Hepatic stellate cell (primary cell): ENCODE measurements around the gene CMIP.
A peak's percentile ranks its signal among the peaks of the same experiment; 100 is the strongest.

Experiments
- DNase-seq: peaks from one replicate; pipeline ENCODE4 v3.0.0; 2011; ENCODE audit warnings: low spot score

Gene CMIP

DNA sequence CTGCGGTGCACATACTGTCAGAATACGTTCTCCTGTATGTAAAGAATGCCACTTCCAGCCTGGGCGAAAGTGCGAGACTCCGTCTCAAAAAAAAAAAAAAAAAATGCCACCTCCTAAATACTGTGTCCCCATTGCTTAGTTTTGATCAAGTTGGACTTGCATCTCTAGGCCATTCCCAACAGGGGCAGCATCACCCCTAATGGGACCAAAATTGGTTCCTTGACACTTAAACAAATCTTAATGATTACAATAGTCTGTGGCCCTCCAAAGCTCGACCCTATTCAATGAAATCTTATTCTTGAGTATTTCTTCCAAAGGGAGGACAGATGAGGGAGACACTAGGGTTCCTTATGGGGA lies 179.8 kb downstream of the CMIP start:
- no peak for DNase-seq

DNA sequence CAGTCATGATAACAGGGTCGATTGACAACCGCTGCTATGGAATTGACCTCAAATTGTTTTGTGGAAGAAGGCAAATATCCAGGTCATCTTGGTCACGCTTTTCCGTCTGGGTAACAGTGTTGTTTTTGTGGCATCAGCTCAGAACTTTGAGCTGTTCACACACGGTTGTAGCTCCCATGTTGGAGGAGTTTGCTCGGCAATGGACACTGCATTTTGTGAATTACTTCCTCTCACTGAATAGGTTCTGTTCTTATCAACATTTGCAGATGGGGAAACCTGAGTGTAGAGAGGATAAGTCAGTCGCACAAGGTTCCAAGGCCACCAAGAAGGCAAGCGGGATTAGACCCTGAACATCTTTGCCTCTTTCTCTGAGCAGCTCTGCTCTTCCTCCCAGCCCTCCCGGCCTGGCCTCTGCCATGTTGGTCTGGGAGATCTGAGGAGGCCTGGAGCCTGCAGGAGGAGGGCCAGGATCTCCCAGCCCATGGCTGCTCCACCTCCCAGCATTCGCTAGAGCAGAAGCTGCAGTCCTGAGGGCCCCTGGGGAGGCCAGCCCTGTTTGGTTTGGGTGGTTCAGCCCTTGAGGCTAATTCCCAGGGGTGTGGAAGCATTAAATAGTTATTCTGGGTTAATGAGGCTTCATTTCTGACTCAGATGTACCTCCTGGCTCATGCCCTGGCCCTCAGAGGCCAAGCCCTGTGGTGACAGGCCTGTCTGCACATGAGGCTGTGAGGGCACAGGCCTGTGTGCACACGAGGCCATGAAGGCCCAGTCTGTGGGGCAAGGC lies 180.3 kb downstream of the CMIP start:
- DNase-seq: peak; percentile 52

GRCh38 chr16:81625544-81626153 lies 181.0 kb downstream of the CMIP start:
- DNase-seq: peak; percentile 45

DNA sequence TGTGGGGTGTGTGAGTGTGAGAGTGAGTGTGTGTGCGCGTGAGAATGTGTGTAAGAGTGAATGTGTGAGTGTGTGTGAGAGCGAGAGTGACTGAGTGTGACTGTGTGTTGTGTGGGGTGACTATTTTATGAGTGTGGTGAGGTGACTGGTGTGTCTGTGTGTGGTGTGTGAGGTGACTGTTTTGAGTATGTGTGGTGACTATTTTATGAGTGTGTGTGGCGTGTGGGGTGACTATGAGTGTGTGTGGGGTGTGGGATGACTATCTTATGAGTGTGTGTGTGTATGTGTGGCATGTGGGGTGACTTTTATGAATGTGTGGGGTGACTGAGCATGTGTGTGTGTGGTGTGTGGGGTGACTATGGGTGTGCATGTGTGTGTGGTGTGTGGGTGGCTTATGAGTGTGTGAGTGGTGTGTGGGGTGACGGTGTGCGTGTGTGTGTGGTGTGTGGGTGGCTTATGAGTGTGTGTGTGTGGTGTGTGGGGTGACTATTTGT lies 181.6 kb downstream of the CMIP start:
- DNase-seq: no peak

GRCh38 chr16:81627024-81627423 lies 182.4 kb downstream of the CMIP start:
- DNase-seq: no peak

- DNase-seq: no peak
Measured at GRCh38 chr16:81627729-81628244, 183.2 kb downstream of the CMIP start.

DNA sequence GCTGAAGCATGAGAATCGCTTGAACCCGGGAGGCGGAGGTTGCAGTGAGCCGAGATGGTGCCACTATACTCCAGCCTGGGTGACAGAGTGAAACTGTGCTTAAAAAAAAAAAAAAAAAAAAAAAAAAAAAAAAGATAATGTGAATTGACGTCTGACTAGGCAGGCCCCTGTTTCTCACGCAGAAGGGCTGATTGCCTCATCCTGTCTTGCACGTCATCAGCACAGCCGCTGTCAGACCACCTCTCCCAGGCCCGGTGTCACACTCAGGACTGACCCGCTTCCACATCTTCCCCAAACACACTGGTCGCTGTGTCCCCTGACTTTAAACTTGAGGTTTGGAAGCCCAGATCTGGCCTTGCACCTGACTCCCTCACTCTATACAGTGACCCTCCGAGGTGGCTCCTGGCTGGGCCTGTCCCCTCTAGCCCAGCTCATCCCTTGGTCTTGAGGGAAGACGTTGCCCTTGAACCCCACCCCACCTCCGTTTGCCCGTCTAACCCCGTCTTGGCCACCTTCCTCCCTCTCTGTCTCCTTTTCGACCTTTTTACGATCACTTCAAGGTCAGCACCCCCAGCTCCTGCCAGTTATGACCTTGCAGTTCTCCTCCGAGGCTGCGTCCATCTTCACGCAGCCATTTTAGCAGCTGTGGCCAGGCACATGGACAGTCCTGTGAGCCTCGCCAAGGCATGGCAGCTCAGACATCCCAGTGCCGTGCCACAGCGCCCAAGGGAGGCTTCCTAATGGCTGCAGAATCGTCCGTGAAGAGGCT lies 184.6 kb downstream of the CMIP start:
- DNase-seq: no peak

DNA sequence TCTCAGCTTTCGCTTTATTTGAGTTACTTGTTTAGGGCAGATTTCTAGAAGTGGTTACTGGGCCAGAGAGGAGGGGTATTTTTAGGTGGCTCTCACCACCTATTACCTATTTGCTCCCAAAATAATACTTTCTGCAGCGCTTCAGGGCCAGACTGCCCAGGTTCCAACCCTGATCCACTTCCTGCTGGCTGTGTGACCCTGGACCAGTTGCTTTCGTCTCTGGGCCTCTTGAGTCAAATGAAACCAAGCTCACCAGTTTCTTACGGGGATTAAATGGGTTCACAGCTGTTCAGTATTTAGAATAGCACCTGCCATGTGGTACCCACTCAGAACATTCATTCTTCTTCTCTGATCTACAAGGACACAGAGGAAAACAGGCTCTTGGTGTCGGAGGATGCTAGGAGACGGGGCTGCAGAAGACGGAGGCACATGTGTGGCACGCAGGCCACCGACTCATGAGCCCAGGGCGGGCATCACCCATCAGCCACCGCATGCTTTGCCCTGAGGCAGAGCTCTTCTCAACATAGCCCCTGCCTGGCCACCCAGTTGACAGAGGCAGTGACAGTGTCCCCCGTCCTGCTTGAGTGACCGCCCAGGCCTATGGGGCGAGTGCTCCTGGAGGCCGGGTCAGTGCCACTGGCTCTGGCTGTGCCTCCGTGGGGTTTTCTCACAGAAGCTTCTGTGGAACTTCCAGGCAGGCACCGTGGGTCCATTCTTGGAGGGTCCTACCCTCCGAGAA lies 185.5 kb downstream of the CMIP start:
- no peak for DNase-seq

GRCh38 chr16:81630635-81631031 lies 186.0 kb downstream of the CMIP start:
- DNase-seq: no peak

DNA sequence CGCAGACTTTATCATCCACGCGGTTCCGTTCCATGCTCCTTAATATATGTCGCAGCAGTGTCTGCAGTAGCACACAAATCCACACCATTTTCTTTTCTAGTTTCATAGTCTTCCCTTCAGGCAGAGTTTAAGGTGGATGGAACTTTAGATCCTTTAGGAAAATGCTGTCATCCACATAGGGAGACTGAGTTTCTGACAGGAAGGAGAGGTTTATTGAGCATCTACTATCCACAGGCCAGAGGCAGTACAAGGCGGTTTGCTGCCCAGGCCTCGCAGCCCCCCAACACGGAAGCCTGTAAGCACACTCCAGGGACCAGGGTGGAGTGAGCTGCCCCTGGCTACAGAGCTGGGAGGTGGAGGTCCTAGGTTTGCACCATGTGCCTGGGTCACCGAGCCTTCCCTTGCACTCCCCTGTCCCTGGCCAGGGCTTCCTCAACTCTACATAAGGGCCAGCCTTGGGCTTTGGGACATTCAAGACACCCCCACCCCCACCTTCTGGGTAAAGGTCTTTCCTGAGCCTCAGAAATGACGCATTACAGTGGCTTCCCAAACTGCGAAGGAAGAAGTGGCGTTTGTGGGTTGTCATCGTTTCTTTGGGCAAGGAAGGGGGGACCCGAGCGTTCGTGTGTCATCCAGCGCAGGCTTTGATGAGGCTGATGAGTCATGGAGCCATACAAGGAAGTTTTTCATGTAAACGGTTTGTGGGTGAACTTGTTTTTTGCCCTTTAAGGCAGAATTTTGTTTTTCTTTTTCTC lies 188.0 kb downstream of the CMIP start:
- peak; percentile 78 for DNase-seq

GRCh38 chr16:81633147-81633619 lies 188.6 kb downstream of the CMIP start:
- no peak for DNase-seq

DNA sequence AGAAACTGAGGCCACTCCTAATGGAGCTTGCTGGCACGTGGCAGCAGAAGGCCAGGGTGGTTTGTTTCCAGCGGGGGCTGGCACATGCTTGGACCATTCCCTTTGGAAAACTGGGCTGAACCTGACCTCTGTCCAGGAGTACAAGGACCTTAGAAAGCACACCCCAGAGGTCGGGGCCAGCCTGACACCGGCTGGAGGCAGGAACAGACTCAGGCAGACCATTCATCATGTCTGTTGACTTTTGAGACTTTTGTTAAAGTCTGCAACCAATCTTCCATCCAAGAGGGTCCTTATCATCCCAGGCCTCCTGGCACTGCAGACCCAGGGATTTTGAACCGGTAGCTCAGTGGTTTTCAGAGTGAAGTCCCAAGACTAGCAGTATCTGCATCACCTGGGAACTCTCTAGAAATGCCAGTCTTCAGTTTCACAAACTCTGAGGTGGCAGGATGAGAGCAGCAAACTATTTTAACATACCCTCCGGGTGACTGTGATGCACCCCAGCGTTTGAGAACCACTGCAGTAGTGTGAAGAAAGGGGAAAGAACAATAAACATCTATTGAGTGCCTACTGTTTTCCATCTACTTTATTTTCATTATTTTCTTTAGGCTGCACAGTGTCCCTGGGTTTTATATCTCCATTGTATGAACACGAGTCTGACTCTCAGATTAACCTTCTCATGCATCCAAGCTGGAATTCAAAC lies 189.2 kb downstream of the CMIP start:
- no peak for DNase-seq

DNA sequence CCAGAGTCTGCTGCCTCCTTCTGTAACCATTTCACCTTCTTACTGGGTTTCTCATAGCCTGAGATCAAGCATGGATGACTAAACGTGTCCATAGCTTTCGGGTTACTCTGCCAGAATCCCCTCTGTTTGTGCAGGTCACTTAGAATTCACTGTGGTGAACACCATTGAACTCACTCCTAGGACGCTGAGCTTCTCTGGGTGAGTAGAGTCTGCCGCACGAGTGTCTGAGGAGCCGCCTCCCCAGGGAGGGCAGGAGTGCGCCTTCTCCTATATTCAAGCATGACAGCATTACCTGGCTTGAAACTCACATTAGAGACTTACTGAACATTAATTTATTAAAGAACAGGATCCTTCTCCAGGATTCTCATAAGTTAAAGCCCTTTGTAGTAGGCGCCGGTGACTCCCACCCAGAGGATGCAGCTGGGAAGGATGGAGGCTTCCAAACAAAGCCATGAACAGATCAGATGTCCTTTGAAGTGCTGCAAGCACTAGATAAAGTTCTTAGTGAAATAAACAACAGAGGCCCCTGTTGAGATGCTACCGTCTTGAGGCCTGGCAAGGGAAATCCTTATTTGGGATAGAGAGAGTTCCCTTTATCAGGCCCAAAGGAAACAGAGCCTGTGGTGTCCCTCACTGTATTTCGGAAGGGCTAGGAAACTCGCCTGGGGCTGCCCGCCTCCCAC lies 189.9 kb downstream of the CMIP start:
- no peak for DNase-seq

DNA sequence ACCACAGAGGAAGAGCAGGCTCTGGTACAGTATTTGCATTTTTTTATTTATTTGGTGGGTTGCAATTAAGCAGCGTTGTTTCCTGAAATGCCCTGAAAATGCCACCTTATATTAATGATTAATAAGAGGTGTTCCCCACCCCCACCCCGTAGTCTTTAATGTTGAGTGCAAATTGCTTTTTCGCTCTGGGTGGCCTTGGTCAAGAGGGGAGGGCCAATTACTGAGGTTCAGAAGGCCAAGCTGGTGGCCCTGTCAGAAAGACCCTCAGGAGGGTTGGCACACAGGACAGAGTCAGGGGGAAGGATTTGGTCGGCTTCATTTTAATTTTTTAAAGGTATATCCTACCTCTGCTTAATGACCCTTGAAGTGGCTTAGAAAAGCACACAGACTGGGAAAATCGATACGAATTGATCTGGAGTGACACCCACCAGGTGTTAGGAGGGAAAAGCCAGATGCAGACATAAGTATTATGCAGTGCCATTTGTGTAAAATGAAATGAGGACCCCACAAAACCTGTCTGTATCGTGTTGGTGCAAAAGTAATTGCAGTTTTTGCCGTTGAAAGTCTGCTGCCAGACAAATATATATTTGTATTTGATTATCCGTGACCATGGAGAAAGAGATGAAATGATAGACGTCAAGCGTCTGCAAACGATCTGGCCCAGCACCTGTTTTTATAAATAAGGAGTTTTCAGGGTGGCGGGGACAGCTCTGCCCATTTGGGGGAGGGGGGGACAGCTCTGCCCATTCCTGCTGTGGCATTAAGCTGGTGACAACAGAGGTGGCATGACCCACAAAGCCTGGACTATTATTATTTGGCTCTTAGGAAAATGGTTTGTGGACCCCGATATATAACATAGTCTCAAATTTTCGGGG lies 190.7 kb downstream of the CMIP start:
- no peak for DNase-seq

GRCh38 chr16:81636298-81636993 lies 191.8 kb downstream of the CMIP start:
- no peak for DNase-seq

DNA sequence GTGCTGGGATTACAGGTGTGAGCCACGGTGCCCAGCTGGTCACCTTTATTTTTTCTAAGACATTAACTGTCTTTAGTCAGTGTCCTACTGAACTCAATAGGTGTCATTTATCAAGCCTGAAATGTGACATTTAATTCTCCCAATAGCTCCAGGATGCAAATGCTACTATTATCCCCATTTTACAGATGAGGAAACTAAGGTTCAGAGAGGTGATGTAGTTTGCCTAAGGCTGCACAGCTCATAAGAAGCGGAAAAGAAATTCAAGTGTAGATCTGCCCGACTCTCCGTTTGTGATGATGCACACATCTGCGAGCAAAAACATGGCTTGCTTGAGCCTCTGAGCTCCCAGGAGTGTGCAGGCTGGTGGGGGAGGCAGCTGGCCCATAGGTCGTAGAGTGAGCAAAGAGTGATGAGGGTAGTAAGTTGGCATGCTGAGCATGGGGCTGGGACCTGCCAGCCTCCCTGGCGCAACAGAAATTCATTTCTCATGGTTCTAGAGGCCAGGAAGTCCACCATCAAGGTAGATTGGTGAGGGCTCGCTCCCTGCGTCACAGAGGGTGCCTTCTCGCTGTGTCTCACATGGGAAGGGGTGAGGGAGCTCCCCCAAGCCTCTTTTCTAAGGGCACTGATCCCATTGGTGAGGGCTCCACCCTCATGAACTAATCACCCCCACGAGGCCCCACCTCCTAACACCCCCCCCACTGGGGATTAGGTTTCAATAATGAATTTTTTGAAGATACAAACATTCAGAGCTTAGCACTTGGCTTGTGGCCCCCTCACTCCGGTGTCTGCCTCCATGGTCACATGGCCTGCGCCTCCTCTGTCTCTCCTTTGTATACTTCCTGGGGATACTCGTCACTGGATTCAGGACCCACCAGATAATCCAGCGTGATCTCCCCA lies 193.0 kb downstream of the CMIP start:
- no peak for DNase-seq

DNA sequence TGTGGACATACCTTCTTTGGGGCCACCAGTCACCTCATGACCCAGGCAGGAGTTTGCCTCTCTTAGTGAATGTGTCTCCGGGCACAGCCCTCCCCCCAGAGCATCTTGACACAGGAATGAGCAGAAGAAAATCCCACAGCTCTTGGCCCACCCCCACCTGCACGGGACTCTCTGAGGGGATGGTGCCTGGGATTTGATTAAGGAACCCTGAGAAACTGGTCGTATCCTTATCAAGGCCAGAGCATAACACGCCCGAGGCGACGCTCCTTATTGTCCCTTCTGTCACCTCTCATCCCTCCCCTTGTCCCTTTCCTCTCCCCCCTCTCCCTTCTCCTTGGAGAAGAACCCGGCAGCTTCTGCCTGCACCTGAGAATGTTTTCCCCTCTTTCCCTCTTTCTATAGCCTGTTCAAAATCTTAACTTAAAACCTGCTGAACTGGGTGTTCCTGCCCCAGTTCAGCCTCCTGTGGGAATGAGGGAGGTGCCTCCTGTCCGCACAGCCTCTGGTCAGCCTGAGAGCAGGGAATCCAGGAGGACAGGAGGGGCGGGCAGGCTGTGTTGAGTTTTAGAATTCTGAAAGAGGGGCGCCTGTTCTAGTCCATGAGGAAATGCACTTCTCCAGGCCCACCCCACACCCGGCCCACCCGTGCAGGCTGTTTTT lies 193.8 kb downstream of the CMIP start:
- no peak for DNase-seq
